OCI-LY7 (cell line): Measurements from ENCODE around the gene MINDY4B. TPM values are rescaled to one million over a fixed set of nuclear protein-coding genes. Genes with fewer than 3 reads are reported as not detected.

ENCODE experiments used
- BruUV-seq: library from RNA; stranded (reverse); fragments of 400-500 nt; replicated peaks from 2 replicates; lab custom pipeline; 2021; lab: Mats Ljungman, UMichigan
- CTCF ChIA-PET: fragments of 300-600 bp; sonication (Branson Sonifier 250); formaldehyde crosslinking; loops from one replicate; lab custom pipeline; 2022; ENCODE audit warnings: antibody characterized with exemption; ENCODE audit not compliant: unreplicated experiment; lab: Charles Lee
- POLR2A ChIA-PET: fragments of 300-600 bp; sonication (Branson Sonifier 250); formaldehyde crosslinking; loops from one replicate; lab custom pipeline; 2022; ENCODE audit warnings: antibody characterized with exemption; lab: Charles Lee
- DNase-seq: peaks from one replicate; pipeline ENCODE4 v3.0.0-alpha.2; 2015; ENCODE audit warnings: low spot score
- H2AFZ ChIP-seq: fragments of 200-600 bp; sonication (generic), shearing (Covaris generic); 2 replicates; pipeline ENCODE4 v1.6.1; 2014; ENCODE audit warnings: mild to moderate bottlenecking, antibody characterized with exemption, low read length, moderate library complexity
- H3K27ac ChIP-seq: fragments of 200-600 bp; sonication (generic); 2 replicates; pipeline ENCODE4 v1.5.1; 2014; ENCODE audit warnings: mixed run types, low read depth, mild to moderate bottlenecking, moderate library complexity, low read length, inconsistent platforms; ENCODE audit not compliant: poor library complexity, severe bottlenecking
- H3K36me3 ChIP-seq: fragments of 200-600 bp; sonication (generic); 2 replicates; pipeline ENCODE4 v1.6.1; 2014; ENCODE audit warnings: mild to moderate bottlenecking, antibody characterized with exemption, low read length, moderate library complexity, mixed read lengths; ENCODE audit not compliant: insufficient read depth
- H3K4me1 ChIP-seq: fragments of 200-600 bp; sonication (generic); 2 replicates; pipeline ENCODE4 v1.5.1; 2014; ENCODE audit warnings: mild to moderate bottlenecking, low read length; ENCODE audit not compliant: insufficient read depth, poor library complexity, severe bottlenecking
- H3K4me2 ChIP-seq: fragments of 200-600 bp; sonication (generic); 2 replicates; pipeline ENCODE4 v1.6.1; 2014; ENCODE audit warnings: mild to moderate bottlenecking, low read length
- H3K4me3 ChIP-seq: fragments of 200-600 bp; sonication (generic); 2 replicates; pipeline ENCODE4 v1.5.1; 2014; ENCODE audit warnings: mild to moderate bottlenecking, low read depth, low read length; ENCODE audit not compliant: poor library complexity, severe bottlenecking
- H3K79me2 ChIP-seq: fragments of 200-600 bp; sonication (generic); 2 replicates; pipeline ENCODE4 v1.6.1; 2016; ENCODE audit warnings: low read depth, mild to moderate bottlenecking, low read length, moderate library complexity, mixed read lengths; ENCODE audit not compliant: insufficient read depth
- H3K9me2 ChIP-seq: fragments of 200-600 bp; sonication (generic); 2 replicates; pipeline ENCODE4 v1.6.1; 2016; ENCODE audit warnings: mild to moderate bottlenecking, low read length, mixed read lengths; ENCODE audit not compliant: insufficient read depth
- H3K9me3 ChIP-seq: fragments of 200-600 bp; sonication (generic); 2 replicates; pipeline ENCODE4 v1.6.1; 2014; ENCODE audit warnings: mild to moderate bottlenecking, mixed run types, low read length, mixed read lengths
- H4K20me1 ChIP-seq: fragments of 200-600 bp; sonication (generic); 2 replicates; pipeline ENCODE4 v1.6.1; 2014; ENCODE audit warnings: mild to moderate bottlenecking, antibody characterized with exemption, low read length, moderate library complexity, mixed read lengths; ENCODE audit not compliant: insufficient read depth
- CTCF ChIP-seq: fragments of 200-600 bp; sonication (generic); conservative IDR thresholded peaks from 2 replicates; pipeline ENCODE4 v1.5.1; 2014; ENCODE audit warnings: mild to moderate bottlenecking, antibody characterized with exemption, low read length, moderate library complexity, mixed read lengths
- EZH2phosphoT487 ChIP-seq: fragments of 200-600 bp; sonication (generic); IDR thresholded peaks from 2 replicates; pipeline ENCODE4 v1.6.1; 2018; ENCODE audit warnings: low read depth, borderline replicate concordance, mild to moderate bottlenecking, mixed run types, antibody characterized with exemption, low read length, moderate library complexity, mixed read lengths
- intact Hi-C: fragments of 100-400 bp; cut with micrococcal nuclease; formaldehyde crosslinking; loops from one replicate; pipeline ENCODE4 v1.10.0; 2022; ENCODE audit not compliant: unreplicated experiment
- total RNA-seq, 2 experiments: library from RNA; depleted of rRNA in 1 of 2; stranded (reverse); fragments of >200 nt in 1 of 2; shearing (Covaris generic) in 1 of 2; gene quantifications; 2 replicates each; pipeline ENCODE4 v1.2.3, GENCODE V29; 2014 to 2022

MINDY4B gene
- total RNA-seq, 2 experiments from 2014 or later: not detected

GRCh38 chr3:150928234-150928633, 23.0 kb upstream of the MINDY4B start:
- Histone ChIP-seq H2AFZ (no peak overlapping the region), H3K4me1 (no peaks in the 10 kb centered on the region), H3K4me2 (no peak overlapping the region), H4K20me1 (no peaks in the 10 kb centered on the region), H3K36me3 (no peaks in the 10 kb centered on the region), H3K4me3 (no peak overlapping the region), H3K79me2 (no peaks in the 10 kb centered on the region), H3K9me3 (no peaks in the 10 kb centered on the region), H3K9me2 (no peaks in the 10 kb centered on the region), H3K27ac (no peak overlapping the region)
- TF ChIP-seq CTCF: no peak
- no peak for TF ChIP-seq EZH2phosphoT487
- ChIA-PET CTCF (no interaction called here), POLR2A (no interaction called here)
- no TSS peak for BruUV-seq
- intact Hi-C loops: loop anchor here (5.0 kb wide), 1 partner anchor 154 kb away; no protein-coding TSS in a partner anchor
- DNase-seq: no peak

GRCh38 chr3:150926328-150926727, 21.1 kb upstream of the MINDY4B start:
- no peak for DNase-seq
- TF ChIP-seq EZH2phosphoT487 (no peak), CTCF (no peak)
- Histone ChIP-seq H3K36me3 (no peaks in the 10 kb centered on the region), H3K27ac (no peak overlapping the region), H3K4me2 (no peak overlapping the region), H3K4me3 (no peak overlapping the region), H3K9me3 (no peaks in the 10 kb centered on the region), H4K20me1 (no peaks in the 10 kb centered on the region), H3K9me2 (no peaks in the 10 kb centered on the region), H3K4me1 (no peaks in the 10 kb centered on the region), H3K79me2 (no peaks in the 10 kb centered on the region), H2AFZ (no peak overlapping the region)
- intact Hi-C loops: loop anchor here (5.0 kb wide), 1 partner anchor 156 kb away; no protein-coding TSS in a partner anchor
- BruUV-seq: no TSS peak
- POLR2A ChIA-PET: interaction anchor here (0.8 kb wide), 1 partner anchor 218 kb away, joined by 3 read pairs; no protein-coding TSS in a partner anchor
- CTCF ChIA-PET: no interaction called here

DNA sequence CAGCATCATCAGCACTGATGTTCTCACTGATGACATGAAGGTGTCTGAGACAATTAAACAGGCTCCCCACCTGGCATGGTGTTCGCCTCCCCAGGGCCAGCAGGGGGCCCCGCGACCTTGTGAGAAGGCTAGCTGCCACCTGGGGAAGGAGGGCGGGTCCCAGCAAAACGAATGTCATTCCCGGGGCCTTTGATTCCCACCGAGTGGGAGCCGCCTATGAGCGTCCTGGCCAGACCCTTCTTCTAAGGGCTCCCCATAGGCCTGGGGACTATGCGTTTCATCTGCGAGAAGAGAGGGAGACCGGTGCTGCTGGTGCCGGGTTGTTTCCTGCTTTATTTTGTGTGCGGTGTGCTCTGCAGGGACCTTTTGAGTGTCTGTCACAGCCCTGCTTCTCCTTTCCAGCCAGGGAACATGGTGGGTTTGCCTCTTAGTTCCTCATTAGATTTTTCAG, 20.5 kb upstream of the MINDY4B start:
- intact Hi-C loops: loop anchor here (1.0 to 5.0 kb wide), 2 partner anchors 157 to 221 kb away; no protein-coding TSS in a partner anchor
- Histone ChIP-seq H3K36me3 (no peaks in the 10 kb centered on the region), H3K79me2 (no peaks in the 10 kb centered on the region), H3K4me3 (no peak overlapping the region), H3K9me2 (no peaks in the 10 kb centered on the region), H3K9me3 (no peaks in the 10 kb centered on the region), H2AFZ (no peak overlapping the region; the same call in 1 of the 2 replicates), H3K27ac (no peak overlapping the region), H3K4me2 (peak overlapping the region; percentile 59; the same call in 1 of the 2 replicates), H4K20me1 (no peaks in the 10 kb centered on the region), H3K4me1 (no peaks in the 10 kb centered on the region)
- TF ChIP-seq EZH2phosphoT487: no peak
- TF ChIP-seq CTCF: peak; percentile 81
- ChIA-PET CTCF (no interaction called here), POLR2A (interaction anchor here (0.8 kb wide), 1 partner anchor 219 kb away, joined by 3 read pairs; no protein-coding TSS in a partner anchor)
- BruUV-seq: no TSS peak
- peak; percentile 47 for DNase-seq
